HEK293 (cell line): ENCODE results near the gene POLQ.

Experiments used
- CTCF ChIA-PET: fragments of 350-600 bp; formaldehyde crosslinking; extraction: SDS; loops from one replicate; lab custom pipeline; 2021; ENCODE audit warnings: antibody characterized with exemption; lab: Yijun Ruan, JAX
- POLR2A ChIA-PET: fragments of 300-600 bp; formaldehyde crosslinking; extraction: SDS; loops from one replicate; lab custom pipeline; 2020; ENCODE audit warnings: antibody characterized with exemption, inconsistent platforms; lab: Yijun Ruan, JAX
- H3K27ac ChIP-seq: fragments of 200-500 bp; sonication (Bioruptor generic); 2 replicates; pipeline ENCODE4 v1.5.1; 2014; ENCODE audit warnings: low read depth, low read length, control low read depth, inconsistent platforms; ENCODE audit errors: extremely low read depth
- H3K36me3 ChIP-seq, 2 experiments: fragments of 200-500 bp in 1 of 2; sonication (Bioruptor generic) in 1 of 2; 1 replicate in 1 of 2; 2 replicates in 1 of 2; pipeline ENCODE4 v1.5.1; 2014 to 2017; ENCODE audit warnings: inconsistent platforms in 2 of 2, low read length in 2 of 2; ENCODE audit not compliant: control insufficient read depth in 2 of 2, insufficient read depth in 1 of 2
- H3K4me1 ChIP-seq: fragments of 200-500 bp; sonication (Bioruptor generic); 2 replicates; pipeline ENCODE4 v1.5.1; 2014; ENCODE audit warnings: mild to moderate bottlenecking, low read length, inconsistent platforms; ENCODE audit not compliant: control insufficient read depth, insufficient read depth
- H3K4me3 ChIP-seq: 2 replicates; pipeline ENCODE4 v1.5.1; 2011; ENCODE audit warnings: low read depth, mild to moderate bottlenecking, control low read depth, low read length, moderate library complexity
- H3K9me3 ChIP-seq: fragments of 200-500 bp; sonication (Bioruptor generic); 2 replicates; pipeline ENCODE4 v1.5.1; 2014; ENCODE audit warnings: low read depth, low read length, inconsistent platforms; ENCODE audit not compliant: control insufficient read depth, insufficient read depth
- BCL11A ChIP-seq: fragments of 450-650 bp; formaldehyde crosslinking; IDR thresholded peaks from 2 replicates; pipeline ENCODE4 v1.5.1; 2016; ENCODE audit warnings: low read depth, missing biosample characterization, missing genetic modification characterization
- GFI1B ChIP-seq: fragments of 450-650 bp; formaldehyde crosslinking; IDR thresholded peaks from 2 replicates; pipeline ENCODE4 v1.5.1; 2016; ENCODE audit warnings: missing biosample characterization, missing genetic modification characterization
- KLF8 ChIP-seq: fragments of 450-650 bp; formaldehyde crosslinking; IDR thresholded peaks from 2 replicates; pipeline ENCODE4 v1.5.1; 2016; ENCODE audit warnings: missing biosample characterization, missing genetic modification characterization
- OSR2 ChIP-seq: fragments of 450-650 bp; formaldehyde crosslinking; IDR thresholded peaks from 2 replicates; pipeline ENCODE4 v1.5.1; 2016; ENCODE audit warnings: missing biosample characterization, missing genetic modification characterization
- OVOL3 ChIP-seq: fragments of 450-650 bp; formaldehyde crosslinking; IDR thresholded peaks from 2 replicates; pipeline ENCODE4 v1.5.1; 2016; ENCODE audit warnings: missing biosample characterization, missing genetic modification characterization
- SCRT2 ChIP-seq: fragments of 450-650 bp; formaldehyde crosslinking; IDR thresholded peaks from 2 replicates; pipeline ENCODE4 v1.5.1; 2016; ENCODE audit warnings: missing biosample characterization, missing genetic modification characterization
- SETDB1 ChIP-seq: IDR thresholded peaks from one replicate; pipeline ENCODE4 v1.6.1; 2017; ENCODE audit warnings: mild to moderate bottlenecking, low read length, moderate library complexity, mixed read lengths; ENCODE audit not compliant: insufficient read length
- SP7 ChIP-seq: fragments of 450-650 bp; formaldehyde crosslinking; IDR thresholded peaks from 2 replicates; pipeline ENCODE4 v1.5.1; 2016; ENCODE audit warnings: missing biosample characterization, missing genetic modification characterization
- ZBTB20 ChIP-seq: fragments of 450-650 bp; formaldehyde crosslinking; IDR thresholded peaks from 2 replicates; pipeline ENCODE4 v1.5.1; 2016; ENCODE audit warnings: missing biosample characterization, missing genetic modification characterization
- ZNF114 ChIP-seq: fragments of 450-650 bp; formaldehyde crosslinking; IDR thresholded peaks from 2 replicates; pipeline ENCODE4 v1.5.0; 2017; ENCODE audit warnings: missing biosample characterization, missing genetic modification characterization
- ZNF155 ChIP-seq: fragments of 450-650 bp; formaldehyde crosslinking; IDR thresholded peaks from 2 replicates; pipeline ENCODE4 v1.5.1; 2016; ENCODE audit warnings: missing biosample characterization, missing genetic modification characterization
- ZNF157 ChIP-seq: fragments of 450-650 bp; formaldehyde crosslinking; IDR thresholded peaks from 2 replicates; pipeline ENCODE4 v1.5.1; 2016; ENCODE audit warnings: missing biosample characterization, missing genetic modification characterization
- ZNF16 ChIP-seq: fragments of 450-650 bp; formaldehyde crosslinking; IDR thresholded peaks from 2 replicates; pipeline ENCODE4 v1.5.1; 2016; ENCODE audit warnings: low read depth, missing biosample characterization, missing genetic modification characterization
- ZNF174 ChIP-seq: fragments of 450-650 bp; formaldehyde crosslinking; IDR thresholded peaks from 2 replicates; pipeline ENCODE4 v1.5.0; 2017; ENCODE audit warnings: missing biosample characterization, mild to moderate bottlenecking, missing genetic modification characterization
- ZNF214 ChIP-seq: fragments of 450-650 bp; formaldehyde crosslinking; IDR thresholded peaks from 2 replicates; pipeline ENCODE4 v1.5.1; 2017; ENCODE audit warnings: missing biosample characterization, mild to moderate bottlenecking, missing genetic modification characterization, borderline replicate concordance
- ZNF221 ChIP-seq: fragments of 450-650 bp; formaldehyde crosslinking; IDR thresholded peaks from 2 replicates; pipeline ENCODE4 v1.5.1; 2017; ENCODE audit warnings: missing biosample characterization, missing genetic modification characterization, borderline replicate concordance
- ZNF292 ChIP-seq: fragments of 450-650 bp; formaldehyde crosslinking; IDR thresholded peaks from 2 replicates; pipeline ENCODE4 v1.5.1; 2016; ENCODE audit warnings: low read depth, missing biosample characterization, missing genetic modification characterization, borderline replicate concordance
- ZNF324 ChIP-seq: fragments of 450-650 bp; formaldehyde crosslinking; IDR thresholded peaks from 2 replicates; pipeline ENCODE4 v1.5.1; 2016; ENCODE audit warnings: missing biosample characterization, missing genetic modification characterization
- ZNF48 ChIP-seq: fragments of 450-650 bp; formaldehyde crosslinking; IDR thresholded peaks from 2 replicates; pipeline ENCODE4 v1.5.1; 2016; ENCODE audit warnings: missing biosample characterization, missing genetic modification characterization
- ZNF561 ChIP-seq: fragments of 450-650 bp; IDR thresholded peaks from 2 replicates; pipeline ENCODE4 v1.5.1; 2018; ENCODE audit warnings: missing biosample characterization, missing genetic modification characterization, borderline replicate concordance
- ZNF623 ChIP-seq: fragments of 450-650 bp; formaldehyde crosslinking; IDR thresholded peaks from 2 replicates; pipeline ENCODE4 v1.5.1; 2016; ENCODE audit warnings: missing biosample characterization, missing genetic modification characterization
- ZNF664 ChIP-seq: fragments of 450-650 bp; formaldehyde crosslinking; IDR thresholded peaks from 2 replicates; pipeline ENCODE4 v1.5.1; 2016; ENCODE audit warnings: missing biosample characterization, missing genetic modification characterization
- ZNF791 ChIP-seq: fragments of 450-650 bp; formaldehyde crosslinking; IDR thresholded peaks from 2 replicates; pipeline ENCODE4 v1.5.1; 2016; ENCODE audit warnings: missing biosample characterization, missing genetic modification characterization
- ZNF837 ChIP-seq: fragments of 450-650 bp; formaldehyde crosslinking; IDR thresholded peaks from 2 replicates; pipeline ENCODE4 v1.5.1; 2016; ENCODE audit warnings: missing biosample characterization, missing genetic modification characterization
- ZSCAN30 ChIP-seq: fragments of 450-650 bp; IDR thresholded peaks from 2 replicates; pipeline ENCODE4 v1.5.1; 2018; ENCODE audit warnings: missing biosample characterization, mild to moderate bottlenecking, missing genetic modification characterization, moderate library complexity
- TF ChIP-seq, protein P1 (sequence below): fragments of 450-650 bp; formaldehyde crosslinking; conservative IDR thresholded peaks from 2 replicates; pipeline ENCODE4 v1.5.1; 2016; ENCODE audit warnings: low read depth, missing biosample characterization, missing genetic modification characterization
- TF ChIP-seq, protein P2 (sequence below): fragments of 450-650 bp; formaldehyde crosslinking; IDR thresholded peaks from 2 replicates; pipeline ENCODE4 v1.5.1; 2016; ENCODE audit warnings: missing biosample characterization, missing genetic modification characterization, low read depth
- TF ChIP-seq, protein P3 (sequence below): fragments of 450-650 bp; formaldehyde crosslinking; IDR thresholded peaks from 2 replicates; pipeline ENCODE4 v1.5.1; 2017; ENCODE audit warnings: missing biosample characterization, missing genetic modification characterization

Gene POLQ

DNA sequence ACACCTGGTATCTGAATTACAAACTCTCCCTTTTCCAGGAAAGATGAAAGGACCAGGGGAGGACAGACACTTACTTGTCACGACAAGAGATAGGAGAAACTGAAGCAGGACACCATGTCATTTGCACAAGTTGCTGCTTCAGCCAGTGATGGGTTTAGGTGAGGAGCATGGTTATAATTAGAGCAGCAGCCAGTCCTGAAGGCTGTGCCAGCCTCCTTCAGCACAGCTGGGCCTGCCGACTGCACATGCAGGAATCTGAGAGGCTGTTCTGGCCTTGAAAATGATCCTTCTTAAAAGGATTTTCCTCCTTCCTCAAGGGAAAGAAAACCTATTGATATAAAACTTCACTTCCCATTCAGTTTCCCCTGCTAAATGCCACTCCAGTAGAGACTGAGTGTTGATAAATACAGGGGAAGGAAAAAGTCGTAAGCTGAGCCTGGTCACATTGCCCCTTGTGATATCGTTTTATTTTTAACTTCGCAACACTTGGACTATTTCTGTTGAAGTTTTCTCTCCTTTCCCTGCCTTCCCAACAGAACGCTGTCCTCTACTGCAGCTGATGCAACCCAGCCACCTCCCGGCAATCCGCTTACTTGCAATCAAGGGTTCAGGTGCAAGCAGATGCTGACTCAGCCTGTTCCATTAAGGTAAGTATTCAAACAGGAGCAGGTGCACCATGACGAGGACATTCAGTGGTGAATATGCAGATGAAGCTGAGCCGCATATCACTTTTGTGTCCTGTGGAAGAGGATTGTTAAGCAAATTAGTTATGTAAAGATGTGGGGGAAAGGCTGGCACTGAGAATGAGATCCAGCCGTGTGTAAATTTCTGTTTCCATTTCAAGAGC, 47.3 kb upstream of the POLQ start, which contains the start of gene FBXO40:
TSS of gene FBXO40 (plus strand) at position 524 of the 847 bp plus-strand sequence. CDS start 27,197 bp downstream, outside the sequence.
- CTCF ChIA-PET: interaction anchor here (0.6 to 0.7 kb wide), 2 partner anchors 18 to 88 kb away, joined by 3 to 7 read pairs; no protein-coding TSS in a partner anchor
- Histone ChIP-seq H3K27ac (no peak within 1 kb of the TSS), H3K9me3 (no peaks in the 10 kb centered on the region), H3K4me3 (no peak within 1 kb of the TSS), H3K4me1 (no peaks in the 10 kb centered on the region), H3K36me3 (no peaks in the 10 kb centered on the region)
- TF ChIP-seq ZNF114 (tag by site-specific recombination): no peak
- no peak for TF ChIP-seq ZNF214 (tag by site-specific recombination)
- TF ChIP-seq KLF8: no peak
- TF ChIP-seq, protein P1, sequence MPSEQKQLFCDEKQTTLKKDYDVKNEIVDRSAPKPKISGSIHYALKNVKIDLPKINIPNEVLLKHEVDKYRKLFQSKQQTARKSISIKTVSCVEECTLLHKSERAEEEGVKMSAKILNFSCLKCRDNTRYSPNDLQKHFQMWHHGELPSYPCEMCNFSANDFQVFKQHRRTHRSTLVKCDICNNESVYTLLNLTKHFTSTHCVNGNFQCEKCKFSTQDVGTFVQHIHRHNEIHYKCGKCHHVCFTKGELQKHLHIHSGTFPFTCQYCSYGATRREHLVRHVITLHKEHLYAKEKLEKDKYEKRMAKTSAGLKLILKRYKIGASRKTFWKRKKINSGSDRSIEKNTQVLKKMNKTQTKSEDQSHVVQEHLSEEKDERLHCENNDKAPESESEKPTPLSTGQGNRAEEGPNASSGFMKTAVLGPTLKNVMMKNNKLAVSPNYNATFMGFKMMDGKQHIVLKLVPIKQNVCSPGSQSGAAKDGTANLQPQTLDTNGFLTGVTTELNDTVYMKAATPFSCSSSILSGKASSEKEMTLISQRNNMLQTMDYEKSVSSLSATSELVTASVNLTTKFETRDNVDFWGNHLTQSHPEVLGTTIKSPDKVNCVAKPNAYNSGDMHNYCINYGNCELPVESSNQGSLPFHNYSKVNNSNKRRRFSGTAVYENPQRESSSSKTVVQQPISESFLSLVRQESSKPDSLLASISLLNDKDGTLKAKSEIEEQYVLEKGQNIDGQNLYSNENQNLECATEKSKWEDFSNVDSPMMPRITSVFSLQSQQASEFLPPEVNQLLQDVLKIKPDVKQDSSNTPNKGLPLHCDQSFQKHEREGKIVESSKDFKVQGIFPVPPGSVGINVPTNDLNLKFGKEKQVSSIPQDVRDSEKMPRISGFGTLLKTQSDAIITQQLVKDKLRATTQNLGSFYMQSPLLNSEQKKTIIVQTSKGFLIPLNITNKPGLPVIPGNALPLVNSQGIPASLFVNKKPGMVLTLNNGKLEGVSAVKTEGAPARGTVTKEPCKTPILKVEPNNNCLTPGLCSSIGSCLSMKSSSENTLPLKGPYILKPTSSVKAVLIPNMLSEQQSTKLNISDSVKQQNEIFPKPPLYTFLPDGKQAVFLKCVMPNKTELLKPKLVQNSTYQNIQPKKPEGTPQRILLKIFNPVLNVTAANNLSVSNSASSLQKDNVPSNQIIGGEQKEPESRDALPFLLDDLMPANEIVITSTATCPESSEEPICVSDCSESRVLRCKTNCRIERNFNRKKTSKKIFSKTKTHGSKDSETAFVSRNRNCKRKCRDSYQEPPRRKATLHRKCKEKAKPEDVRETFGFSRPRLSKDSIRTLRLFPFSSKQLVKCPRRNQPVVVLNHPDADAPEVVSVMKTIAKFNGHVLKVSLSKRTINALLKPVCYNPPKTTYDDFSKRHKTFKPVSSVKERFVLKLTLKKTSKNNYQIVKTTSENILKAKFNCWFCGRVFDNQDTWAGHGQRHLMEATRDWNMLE (tag by site-specific recombination): no peak
- no peak for TF ChIP-seq ZNF623
- no peak for TF ChIP-seq SP7
- TF ChIP-seq ZNF324 (tag by site-specific recombination): no peak
- no peak for TF ChIP-seq ZNF155 (tag by site-specific recombination)
- TF ChIP-seq, protein P2, sequence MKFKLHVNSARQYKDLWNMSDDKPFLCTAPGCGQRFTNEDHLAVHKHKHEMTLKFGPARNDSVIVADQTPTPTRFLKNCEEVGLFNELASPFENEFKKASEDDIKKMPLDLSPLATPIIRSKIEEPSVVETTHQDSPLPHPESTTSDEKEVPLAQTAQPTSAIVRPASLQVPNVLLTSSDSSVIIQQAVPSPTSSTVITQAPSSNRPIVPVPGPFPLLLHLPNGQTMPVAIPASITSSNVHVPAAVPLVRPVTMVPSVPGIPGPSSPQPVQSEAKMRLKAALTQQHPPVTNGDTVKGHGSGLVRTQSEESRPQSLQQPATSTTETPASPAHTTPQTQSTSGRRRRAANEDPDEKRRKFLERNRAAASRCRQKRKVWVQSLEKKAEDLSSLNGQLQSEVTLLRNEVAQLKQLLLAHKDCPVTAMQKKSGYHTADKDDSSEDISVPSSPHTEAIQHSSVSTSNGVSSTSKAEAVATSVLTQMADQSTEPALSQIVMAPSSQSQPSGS: no peak
- TF ChIP-seq ZNF292 (tag by site-specific recombination): no peak
- no peak for TF ChIP-seq ZNF561
- TF ChIP-seq ZNF157 (tag by site-specific recombination): no peak
- no peak for TF ChIP-seq BCL11A (tag by site-specific recombination)
- TF ChIP-seq SETDB1: no peak
- no peak for TF ChIP-seq ZNF837
- no peak for TF ChIP-seq OSR2
- TF ChIP-seq GFI1B: no peak
- TF ChIP-seq ZNF791 (tag by site-specific recombination): no peak
- POLR2A ChIA-PET: no interaction called here

DNA sequence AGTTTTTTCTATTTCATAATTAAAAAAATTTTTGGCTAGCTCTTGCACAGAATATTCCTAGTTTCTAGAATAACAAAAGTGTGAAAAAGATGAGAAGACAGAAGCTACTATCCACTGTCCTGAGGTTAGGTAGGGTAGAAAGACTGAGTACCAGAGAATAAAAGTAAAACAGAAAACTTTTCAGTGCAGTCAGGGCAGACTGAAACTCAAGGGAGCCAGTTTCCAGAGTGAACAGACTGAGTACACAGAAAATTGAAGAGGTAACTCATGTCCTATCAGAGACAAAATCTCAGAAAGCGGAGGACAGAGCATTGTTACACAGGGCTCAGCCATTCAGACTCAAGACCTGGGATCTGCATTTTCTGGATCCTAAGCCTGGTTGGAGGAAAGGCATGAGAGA, 38.6 kb upstream of the POLQ start:
- Histone ChIP-seq H3K4me1 (no peaks in the 10 kb centered on the region), H3K36me3 (no peaks in the 10 kb centered on the region), H3K27ac (no peak overlapping the region), H3K9me3 (no peaks in the 10 kb centered on the region)
- CTCF ChIA-PET: no interaction called here
- TF ChIP-seq ZNF292 (tag by site-specific recombination) (no peak), ZNF174 (tag by site-specific recombination) (no peak), ZNF16 (tag by site-specific recombination) (no peak), ZNF221 (tag by site-specific recombination) (no peak), OVOL3 (tag by site-specific recombination) (no peak), ZBTB20 (tag by site-specific recombination) (no peak), ZNF664 (tag by site-specific recombination) (no peak), ZSCAN30 (tag by site-specific recombination) (no peak), SCRT2 (tag by site-specific recombination) (no peak), ZNF48 (no peak), GFI1B (no peak)
- TF ChIP-seq, protein P3, sequence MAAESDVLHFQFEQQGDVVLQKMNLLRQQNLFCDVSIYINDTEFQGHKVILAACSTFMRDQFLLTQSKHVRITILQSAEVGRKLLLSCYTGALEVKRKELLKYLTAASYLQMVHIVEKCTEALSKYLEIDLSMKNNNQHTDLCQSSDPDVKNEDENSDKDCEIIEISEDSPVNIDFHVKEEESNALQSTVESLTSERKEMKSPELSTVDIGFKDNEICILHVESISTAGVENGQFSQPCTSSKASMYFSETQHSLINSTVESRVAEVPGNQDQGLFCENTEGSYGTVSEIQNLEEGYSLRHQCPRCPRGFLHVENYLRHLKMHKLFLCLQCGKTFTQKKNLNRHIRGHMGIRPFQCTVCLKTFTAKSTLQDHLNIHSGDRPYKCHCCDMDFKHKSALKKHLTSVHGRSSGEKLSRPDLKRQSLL: no peak
- TF ChIP-seq, all 188 proteins: peak for 0
- H3K4me3 ChIP-seq: no peak overlapping the region
- POLR2A ChIA-PET: no interaction called here
